Lower leg skin (tissue), 4 donors: ENCODE measurements around the gene EN1. TPM values are rescaled to one million over a fixed set of nuclear protein-coding genes. Genes with fewer than 3 reads are reported as not detected.

Experiments
- DNase-seq, 2 donors: peaks; one replicate each; pipeline ENCODE4 v3.0.0-alpha.2; 2019; ENCODE audit warnings: low spot score in 2 of 2
- H3K4me3 ChIP-seq: fragments of 200-600 bp; sonication (generic); 2 replicates; pipeline ENCODE4 v1.5.1; 2017; ENCODE audit warnings: mild to moderate bottlenecking, low read depth; ENCODE audit not compliant: poor library complexity, severe bottlenecking
- CTCF ChIP-seq, 3 donors: fragments of 450-650 bp; IDR thresholded peaks; one replicate each; pipeline ENCODE4 v1.5.1; 2016; ENCODE audit warnings: antibody characterized with exemption in 3 of 3, mild to moderate bottlenecking in 3 of 3, moderate library complexity in 2 of 3
- POLR2A ChIP-seq, 2 donors: fragments of 450-650 bp; IDR thresholded peaks; one replicate each; pipeline ENCODE4 v1.6.1; 2016 to 2017; ENCODE audit warnings: antibody characterized with exemption in 2 of 2, mild to moderate bottlenecking in 1 of 2, moderate library complexity in 1 of 2
- WGBS, 2 donors: methylation state at CpG; one replicate each; pipeline ENCODE4 v1.1.5; 2018; 5-methylcytosine and 5-hydroxymethylcytosine counted together
- intact Hi-C: fragments of 100-400 bp; cut with DNase I; formaldehyde crosslinking; loops from one replicate; pipeline ENCODE4 v1.15.0; 2023; ENCODE audit warnings: low total_unique reads
- total RNA-seq, 4 donors: library from RNA; depleted of rRNA; stranded (reverse); fragments of >200 nt; gene quantifications; one replicate each; pipeline ENCODE4 v1.1.0, GENCODE V29; 2016

The EN1 gene
- total RNA-seq, 4 donors from 2014 or later = 10.2 to 23.2 (median 17.7) TPM

GRCh38 chr2:118881490-118882129, 34.2 kb upstream of the EN1 start:
- 11 to 18% methylated on average over 10 of the region's 10 CpGs for WGBS, 2 donors
- peak; percentile 41 to 88 for DNase-seq
- TF ChIP-seq POLR2A (IDR thresholded peaks at IDR 0.05) (no peak), CTCF (IDR thresholded peaks at IDR 0.05) (peak in 1 of 3 donors; percentile 55)
- H3K4me3 ChIP-seq = no peak overlapping the region
- intact Hi-C loops = loop anchor here (10.0 kb wide), 1 partner anchor 413 kb away; no protein-coding TSS in a partner anchor

GRCh38 chr2:118880501-118880900, 33.1 kb upstream of the EN1 start:
- intact Hi-C loops = loop anchor here (10.0 kb wide), 1 partner anchor 414 kb away; no protein-coding TSS in a partner anchor
- DNase-seq = no peak
- TF ChIP-seq POLR2A (IDR thresholded peaks at IDR 0.05) (no peak), CTCF (IDR thresholded peaks at IDR 0.05) (no peak)
- WGBS, 2 donors = 66 to 84% methylated on average over 4 of the region's 4 CpGs
- no peak overlapping the region for H3K4me3 ChIP-seq

- TF ChIP-seq POLR2A (IDR thresholded peaks at IDR 0.05) (no peak), CTCF (IDR thresholded peaks at IDR 0.05) (no peak)
- WGBS, 2 donors = 45 to 49% methylated on average over 2 of the region's 2 CpGs
- H3K4me3 ChIP-seq = no peak overlapping the region
- no peak for DNase-seq
- intact Hi-C loops = no loop called here
Measured at GRCh38 chr2:118878531-118879149, 31.2 kb upstream of the EN1 start.

- DNase-seq = no peak
- H3K4me3 ChIP-seq = no peak overlapping the region
- no peak for TF ChIP-seq CTCF (IDR thresholded peaks at IDR 0.05)
- intact Hi-C loops = no loop called here
- 33 to 36% methylated on average over 4 of the region's 4 CpGs for WGBS, 2 donors
Measured at GRCh38 chr2:118875318-118875717, 27.9 kb upstream of the EN1 start.

GRCh38 chr2:118874324-118874723, 26.9 kb upstream of the EN1 start:
- no peak overlapping the region for H3K4me3 ChIP-seq
- intact Hi-C loops = no loop called here
- no peak for DNase-seq
- 70 to 82% methylated on average over 3 of the region's 3 CpGs for WGBS, 2 donors
- no peak for TF ChIP-seq CTCF (IDR thresholded peaks at IDR 0.05)
- TF ChIP-seq POLR2A (IDR thresholded peaks at IDR 0.05) = no peak
